Neuronal stem cell (in vitro differentiated cells): Measurements from ENCODE around the gene FAM20C.
A peak's percentile ranks its signal among the peaks of the same experiment; 100 is the strongest.

ENCODE experiments used
- DNase-seq: peaks from one replicate; pipeline ENCODE4 v3.0.0-alpha.2; 2013; ENCODE audit warnings: low spot score
- H2AFZ ChIP-seq: one replicate; pipeline ENCODE4 v1.6.1; 2013; ENCODE audit warnings: mild to moderate bottlenecking, low read length, inconsistent platforms
- H2AK5ac ChIP-seq: 2 replicates; pipeline ENCODE4 v1.6.1; 2013; ENCODE audit warnings: low read depth, mild to moderate bottlenecking, inconsistent platforms, low read length, moderate library complexity, mixed read lengths
- H2BK120ac ChIP-seq: 2 replicates; pipeline ENCODE4 v1.6.1; 2013; ENCODE audit warnings: low read depth, mild to moderate bottlenecking, inconsistent platforms, low read length, moderate library complexity, mixed read lengths
- H2BK12ac ChIP-seq: one replicate; pipeline ENCODE4 v1.6.1; 2013; ENCODE audit warnings: low read length, inconsistent platforms
- H2BK15ac ChIP-seq: 2 replicates; pipeline ENCODE4 v1.6.1; 2013; ENCODE audit warnings: mild to moderate bottlenecking, low read length, inconsistent platforms, mixed read lengths
- H2BK5ac ChIP-seq: one replicate; pipeline ENCODE4 v1.6.1; 2013; ENCODE audit warnings: inconsistent platforms, mild to moderate bottlenecking, low read length, moderate library complexity
- H3K14ac ChIP-seq: one replicate; pipeline ENCODE4 v1.6.1; 2013; ENCODE audit warnings: low read length, inconsistent platforms
- H3K18ac ChIP-seq: 2 replicates; pipeline ENCODE4 v1.6.1; 2013; ENCODE audit warnings: low read length, inconsistent platforms
- H3K23ac ChIP-seq: 2 replicates; pipeline ENCODE4 v1.6.1; 2013; ENCODE audit warnings: low read depth, mild to moderate bottlenecking, mixed read lengths, low read length, inconsistent platforms; ENCODE audit not compliant: poor library complexity
- H3K27ac ChIP-seq: replicated peaks from 3 replicates; pipeline ENCODE4 v1.5.1; 2013; ENCODE audit warnings: low read length, inconsistent platforms
- H3K27me3 ChIP-seq, 3 experiments: 2 replicates each; pipeline ENCODE4 v1.6.1; 2013; ENCODE audit warnings: low read length in 3 of 3, mild to moderate bottlenecking in 2 of 3, inconsistent platforms in 1 of 3, low read depth in 1 of 3, mixed read lengths in 1 of 3, moderate library complexity in 1 of 3; ENCODE audit not compliant: control insufficient read depth in 3 of 3, insufficient read depth in 3 of 3
- H3K36me3 ChIP-seq, 2 donors: replicated peaks in 1 of 2; 2 replicates each; pipeline ENCODE4 v1.6.1; 2013; ENCODE audit warnings: low read length in 2 of 2; ENCODE audit not compliant: control insufficient read depth in 2 of 2, insufficient read depth in 2 of 2
- H3K4ac ChIP-seq: 2 replicates; pipeline ENCODE4 v1.6.1; 2013; ENCODE audit warnings: inconsistent platforms, mild to moderate bottlenecking, low read length, moderate library complexity
- H3K4me1 ChIP-seq, 2 donors: 1 replicate in 1 of 2; 2 replicates in 1 of 2; pipeline ENCODE4 v1.6.1; 2013; ENCODE audit warnings: low read length in 2 of 2, low read depth in 1 of 2; ENCODE audit not compliant: control insufficient read depth in 2 of 2, insufficient read depth in 1 of 2
- H3K4me2 ChIP-seq: one replicate; pipeline ENCODE4 v1.6.1; 2013; ENCODE audit warnings: mild to moderate bottlenecking, low read length, inconsistent platforms; ENCODE audit not compliant: insufficient read depth, poor library complexity, severe bottlenecking
- H3K4me3 ChIP-seq, 2 donors: 2 replicates each; pipeline ENCODE4 v1.5.1; 2013; ENCODE audit warnings: low read length in 2 of 2, mild to moderate bottlenecking in 2 of 2, inconsistent platforms in 1 of 2, moderate library complexity in 1 of 2
- H3K79me1 ChIP-seq: one replicate; pipeline ENCODE4 v1.6.1; 2013; ENCODE audit warnings: low read depth, mild to moderate bottlenecking, inconsistent platforms, low read length, moderate library complexity
- H3K9ac ChIP-seq: one replicate; pipeline ENCODE4 v1.6.1; 2013; ENCODE audit warnings: mild to moderate bottlenecking, low read depth, low read length, inconsistent platforms; ENCODE audit not compliant: poor library complexity
- H3K9me3 ChIP-seq, 2 donors: replicated peaks in 1 of 2; 2 replicates each; pipeline versions ENCODE3 to v1.6.1; 2013; ENCODE audit warnings: low read length in 2 of 2, mild to moderate bottlenecking in 2 of 2, inconsistent platforms in 1 of 2, low read depth in 1 of 2, mixed read lengths in 1 of 2, moderate library complexity in 1 of 2; ENCODE audit not compliant: control insufficient read depth in 2 of 2, insufficient read depth in 1 of 2
- H4K8ac ChIP-seq: one replicate; pipeline ENCODE4 v1.6.1; 2013; ENCODE audit warnings: low read depth, mild to moderate bottlenecking, inconsistent platforms, low read length, moderate library complexity
- H4K91ac ChIP-seq: one replicate; pipeline ENCODE4 v1.6.1; 2013; ENCODE audit warnings: low read length, low read depth, mild to moderate bottlenecking, inconsistent platforms; ENCODE audit not compliant: poor library complexity
- WGBS, 2 donors: extraction: QIAGEN DNeasy Blood & Tissue Kit; methylation state at CpG; one replicate each; pipeline ENCODE4 v1.1.7; 2013; ENCODE audit warnings: missing lambda C conversion rate in 2 of 2, mixed read lengths in 1 of 2; ENCODE audit not compliant: insufficient read length in 2 of 2, insufficient replicate concordance in 1 of 2; ENCODE audit errors: extremely low coverage in 2 of 2; 5-methylcytosine and 5-hydroxymethylcytosine counted together

Gene FAM20C

GRCh38 chr7:259191-259505 lies 66.8 kb downstream of the FAM20C start:
- Histone ChIP-seq H3K4me2 (no peak overlapping the region), H3K27me3 (no peaks in the 10 kb centered on the region), H2BK15ac (no peak overlapping the region), H3K9ac (no peak overlapping the region), H3K4ac (no peak overlapping the region), H2BK12ac (no peak overlapping the region), H3K23ac (no peak overlapping the region), H4K8ac (no peak overlapping the region), H2AFZ (no peak overlapping the region), H3K27ac (no peak overlapping the region), H3K4me1 (no peaks in the 10 kb centered on the region), H2BK120ac (no peak overlapping the region), H2AK5ac (peak overlapping the region; percentile 57), H3K14ac (no peak overlapping the region), H3K18ac (no peak overlapping the region), H3K79me1 (no peaks in the 10 kb centered on the region), H3K36me3 (peaks cover 11 to 20% of the 10 kb centered on the region in 2 donors), H2BK5ac (no peak overlapping the region), H3K4me3 (no peak overlapping the region), H3K9me3 (peaks cover 31% of the 10 kb centered on the region in 2 donors), H4K91ac (no peak overlapping the region)
- DNase-seq: no peak
- WGBS, 2 donors: no CpG with 5 or more reads among the region's 15 CpGs

DNA sequence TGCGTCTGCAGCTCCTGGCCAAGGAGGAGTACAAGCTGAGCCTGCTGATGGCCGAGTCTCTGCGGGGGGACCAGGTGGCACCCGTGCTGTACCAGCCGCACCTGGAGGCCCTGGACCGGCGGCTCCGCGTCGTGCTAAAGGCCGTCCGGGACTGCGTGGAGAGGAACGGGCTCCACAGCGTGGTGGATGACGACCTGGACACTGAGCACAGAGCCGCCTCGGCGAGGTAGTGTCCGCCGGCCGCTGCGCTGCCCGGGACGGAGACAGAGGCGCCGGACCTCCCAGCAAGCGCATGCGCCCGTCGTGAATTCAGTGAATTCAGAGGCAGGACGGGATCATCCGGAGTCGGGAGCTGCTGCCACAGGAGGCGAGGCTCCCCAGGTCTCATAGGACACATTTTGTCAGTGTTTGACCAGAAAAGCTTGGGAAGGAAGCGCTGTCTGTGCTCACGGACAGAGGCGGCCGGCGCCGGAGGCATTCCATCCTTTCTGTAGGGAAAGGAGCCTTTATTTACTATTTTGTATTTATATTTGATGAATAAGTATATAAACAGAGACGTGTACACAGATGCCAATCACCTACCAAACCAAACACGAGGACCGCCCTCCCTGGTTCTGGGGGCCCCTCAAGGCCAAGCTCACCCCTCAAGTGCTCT lies 67.5 kb downstream of the FAM20C start:
- peak overlapping the region in 1 of 2 donors; percentile 48 for H3K4me3 ChIP-seq
- H4K8ac ChIP-seq: no peak overlapping the region
- H3K4me2 ChIP-seq: no peak overlapping the region
- peaks cover 11 to 20% of the 10 kb centered on the region in 2 donors for H3K36me3 ChIP-seq
- DNase-seq: no peak
- no peaks in the 10 kb centered on the region for H3K79me1 ChIP-seq
- no peak overlapping the region for H2BK15ac ChIP-seq
- no peak overlapping the region for H2BK5ac ChIP-seq
- H3K14ac ChIP-seq: no peak overlapping the region
- no peak overlapping the region for H4K91ac ChIP-seq
- no peaks in the 10 kb centered on the region for H3K4me1 ChIP-seq
- peak overlapping the region; percentile 26 for H3K23ac ChIP-seq
- WGBS, 2 donors: no CpG with 5 or more reads among the region's 44 CpGs
- no peak overlapping the region for H2AFZ ChIP-seq
- no peak overlapping the region for H3K4ac ChIP-seq
- H3K18ac ChIP-seq: peak overlapping the region; percentile 42
- H2BK120ac ChIP-seq: no peak overlapping the region
- H3K9ac ChIP-seq: no peak overlapping the region
- no peak overlapping the region for H2BK12ac ChIP-seq
- peaks cover 33 to 35% of the 10 kb centered on the region in 2 donors for H3K9me3 ChIP-seq
- no peaks in the 10 kb centered on the region for H3K27me3 ChIP-seq
- no peak overlapping the region for H3K27ac ChIP-seq
- no peak overlapping the region for H2AK5ac ChIP-seq

DNA sequence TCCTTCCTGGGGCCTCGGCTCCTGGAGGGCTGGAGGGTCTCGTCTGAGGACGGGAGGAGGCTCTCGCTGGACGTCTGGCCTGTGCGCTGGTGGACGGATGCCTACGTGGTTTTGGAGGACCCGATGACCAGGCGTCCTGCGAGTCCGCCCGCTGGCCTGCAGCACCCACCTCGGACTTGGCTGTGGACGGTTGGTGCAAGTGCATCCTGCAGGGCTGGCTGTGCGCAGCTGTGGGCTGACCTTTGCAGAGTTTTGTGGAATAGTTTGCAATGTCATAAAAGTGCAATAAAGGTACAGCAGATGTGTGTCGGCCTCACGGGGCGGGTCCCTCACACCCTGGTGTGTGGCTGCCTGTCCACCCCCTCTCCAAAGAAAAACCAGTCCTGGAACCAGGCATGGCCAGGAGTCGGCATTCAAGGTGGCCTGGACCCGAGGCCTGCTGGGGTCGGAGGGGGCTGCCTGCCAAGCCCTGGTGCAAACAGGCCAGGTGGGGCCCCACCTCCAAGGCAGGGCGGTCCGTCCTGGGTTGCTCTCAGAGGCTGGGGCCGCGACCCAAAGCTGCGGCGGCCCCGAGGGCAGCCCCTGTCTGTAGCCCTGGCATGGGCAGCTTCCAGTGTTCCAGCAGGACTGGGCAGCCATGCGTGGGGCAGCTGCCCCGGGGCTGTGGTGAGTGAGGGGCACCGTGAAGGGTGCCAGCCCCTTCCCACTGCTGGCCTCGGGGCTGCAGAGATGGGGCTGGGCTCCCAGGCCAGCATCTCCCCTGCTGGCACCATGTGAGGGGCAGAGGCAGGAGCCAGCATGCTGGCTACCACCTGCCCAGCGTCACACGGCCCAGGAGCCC lies 68.3 kb downstream of the FAM20C start:
- Histone ChIP-seq H3K14ac (no peak overlapping the region), H3K18ac (no peak overlapping the region), H2BK120ac (no peak overlapping the region), H3K4ac (no peak overlapping the region), H3K4me2 (no peak overlapping the region), H3K27me3 (no peaks in the 10 kb centered on the region), H3K23ac (no peak overlapping the region), H3K36me3 (peaks cover 11 to 20% of the 10 kb centered on the region in 2 donors), H3K9ac (no peak overlapping the region), H4K91ac (no peak overlapping the region), H3K27ac (no peak overlapping the region), H3K9me3 (peaks cover 33 to 37% of the 10 kb centered on the region in 2 donors), H2BK5ac (peak overlapping the region; percentile 22), H2AFZ (no peak overlapping the region), H4K8ac (no peak overlapping the region), H2BK15ac (no peak overlapping the region), H2BK12ac (no peak overlapping the region), H3K79me1 (no peaks in the 10 kb centered on the region), H3K4me3 (peak overlapping the region in 1 of 2 donors; percentile 52), H3K4me1 (no peaks in the 10 kb centered on the region), H2AK5ac (no peak overlapping the region)
- WGBS, 2 donors: no CpG with 5 or more reads among the region's 35 CpGs
- DNase-seq: no peak
